ENCODE measurements around the gene MYH4. TPM values are rescaled to one million over a fixed set of nuclear protein-coding genes. Genes with fewer than 3 reads are reported as not detected.

The MYH4 gene
- total and polyA plus RNA-seq, 2 of the 4 experiments (the other 2 are of a cell fraction): not detected

GRCh38 chr17:10394201-10394887, 75.0 kb downstream of the MYH4 start:
- DNase-seq (no peak), ATAC-seq (ENCODE audit: low read depth) (no peak)
- Histone ChIP-seq H3K9ac (ENCODE audit: low read depth, low read length) (no peak overlapping the region), H3K18ac (ENCODE audit: low read depth, low read length) (no peak overlapping the region), H3K4ac (ENCODE audit: low read depth, low read length) (no peak overlapping the region), H2BK5ac (ENCODE audit: low read depth, low read length, poor library complexity, severe bottlenecking) (no peak overlapping the region), H2BK120ac (ENCODE audit: low read depth, low read length) (no peak overlapping the region), H3K9me1 (ENCODE audit: insufficient read depth, low read length) (no peaks in the 10 kb centered on the region), H4K20me1 (ENCODE audit: insufficient read depth, low read length) (no peaks in the 10 kb centered on the region), H3K56ac (ENCODE audit: extremely low read depth, insufficient read depth, low read length) (no peak overlapping the region), H2BK20ac (ENCODE audit: low read depth, low read length) (no peak overlapping the region), H4K8ac (ENCODE audit: low read depth in 2 of 2, low read length in 2 of 2) (no peak overlapping the region), H3K4me1 (ENCODE audit: control insufficient read depth, insufficient read depth, low read length) (no peaks in the 10 kb centered on the region), H3K4me3 (ENCODE audit: insufficient read depth, low read depth, low read length) (no peak overlapping the region), H2AK5ac (ENCODE audit: low read depth, low read length) (no peak overlapping the region), H3K79me1 (ENCODE audit: low read depth in 1 of 2, low read length in 2 of 2) (no peaks in the 10 kb centered on the region), H3K36me3 (ENCODE audit: control insufficient read depth, insufficient read depth, low read length) (no peaks in the 10 kb centered on the region), H3K14ac (replicated peaks; ENCODE audit: low read depth, low read length) (no peak overlapping the region), H2AFZ (replicated peaks; ENCODE audit: low read length, poor library complexity) (no peak overlapping the region), H4K91ac (ENCODE audit: insufficient read depth, low read depth, low read length) (no peak overlapping the region), H3K27me3 (ENCODE audit: control insufficient read depth, insufficient read depth, low read length) (no peaks in the 10 kb centered on the region), H2AK9ac (replicated peaks; ENCODE audit: low read depth, low read length, poor library complexity) (no peak overlapping the region), H4K5ac (ENCODE audit: low read depth, low read length) (no peak overlapping the region), H3K4me2 (ENCODE audit: low read depth, low read length) (no peak overlapping the region), H2BK15ac (ENCODE audit: low read depth, low read length) (no peak overlapping the region), H3K27ac (ENCODE audit: insufficient read depth, low read length) (no peak overlapping the region), H3K23ac (ENCODE audit: low read depth, low read length) (no peak overlapping the region), H3K9me3 (ENCODE audit: control insufficient read depth, insufficient read depth, low read length) (no peaks in the 10 kb centered on the region)
- WGBS, 2 experiments (ENCODE audit: extremely low coverage in 2 of 2, insufficient read length in 1 of 2): 40% methylated on average over 1 of the region's 6 CpGs; no CpG with 5 or more reads in 1 of the 2 experiments
- intact Hi-C loops (cut with micrococcal nuclease) (no loop called here), dilution Hi-C loops (cut with HindIII; ENCODE audit: low sequenced_read_pairs, unreplicated experiment) (no loop called here), in situ Hi-C loops (cut with MboI; ENCODE audit: low sequenced_read_pairs) (no loop called here)
- TF ChIP-seq RAD21 (IDR thresholded peaks at IDR 0.05; ENCODE audit: low read length): no peak
- TF ChIP-seq MAZ (IDR thresholded peaks at IDR 0.05; ENCODE audit: borderline replicate concordance, low read depth, low read length): no peak
- TF ChIP-seq ELK1 (IDR thresholded peaks at IDR 0.05; ENCODE audit: borderline replicate concordance, low read depth, low read length): no peak
- no peak for TF ChIP-seq MAFK (IDR thresholded peaks at IDR 0.05; ENCODE audit: low read depth, low read length)
- no peak for TF ChIP-seq CEBPB (IDR thresholded peaks at IDR 0.05; ENCODE audit: low read depth, low read length)
- no peak for TF ChIP-seq SMC3 (IDR thresholded peaks at IDR 0.05; ENCODE audit: low read depth, low read length)
- no peak for TF ChIP-seq FOS (IDR thresholded peaks at IDR 0.05; ENCODE audit: low read depth, low read length)
- TF ChIP-seq USF2 (IDR thresholded peaks at IDR 0.05; ENCODE audit: low read depth, low read length): no peak
- ChIA-PET CTCF (no interaction called here), POLR2A (ENCODE audit: unreplicated experiment) (no interaction called here)
- BruUV-seq (replicated peaks): no TSS peak
